ENCODE measurements around the gene SHCBP1L. TPM values are rescaled to one million over a fixed set of nuclear protein-coding genes. Genes with fewer than 3 reads are reported as not detected.

Gene SHCBP1L
- total RNA-seq, 1 donor from 2014 or later: not detected

DNA sequence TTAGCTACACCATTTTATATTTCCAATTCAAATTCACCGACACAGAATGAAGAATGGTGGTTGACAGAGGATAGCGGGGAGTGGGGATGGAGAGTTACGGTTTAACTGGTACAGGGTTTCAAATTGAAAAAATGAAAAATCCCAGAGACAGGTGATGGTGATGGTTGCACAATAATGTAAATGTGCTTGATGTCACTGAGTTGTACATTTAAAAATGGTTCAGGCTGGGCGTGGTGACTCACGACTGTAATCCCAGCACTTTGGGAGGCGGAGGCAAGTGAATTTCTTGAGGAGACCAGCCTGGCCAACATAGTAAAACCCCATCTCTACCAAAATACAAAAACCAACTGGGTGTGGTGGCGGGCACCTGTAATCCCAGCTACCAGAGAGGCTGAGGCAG, 31.2 kb upstream of the SHCBP1L start:
- Mint-ChIP-seq H3K27me3 (ENCODE audit: unreplicated experiment) (no peaks in the 10 kb centered on the region), H3K4me3 (ENCODE audit: unreplicated experiment) (no peak overlapping the region), H3K27ac (ENCODE audit: unreplicated experiment) (no peak overlapping the region), H3K9me3 (ENCODE audit: unreplicated experiment) (no peaks in the 10 kb centered on the region), H3K36me3 (ENCODE audit: unreplicated experiment) (no peaks in the 10 kb centered on the region), H3K4me1 (ENCODE audit: unreplicated experiment) (no peaks in the 10 kb centered on the region)
- TF ChIP-seq, protein P1, sequence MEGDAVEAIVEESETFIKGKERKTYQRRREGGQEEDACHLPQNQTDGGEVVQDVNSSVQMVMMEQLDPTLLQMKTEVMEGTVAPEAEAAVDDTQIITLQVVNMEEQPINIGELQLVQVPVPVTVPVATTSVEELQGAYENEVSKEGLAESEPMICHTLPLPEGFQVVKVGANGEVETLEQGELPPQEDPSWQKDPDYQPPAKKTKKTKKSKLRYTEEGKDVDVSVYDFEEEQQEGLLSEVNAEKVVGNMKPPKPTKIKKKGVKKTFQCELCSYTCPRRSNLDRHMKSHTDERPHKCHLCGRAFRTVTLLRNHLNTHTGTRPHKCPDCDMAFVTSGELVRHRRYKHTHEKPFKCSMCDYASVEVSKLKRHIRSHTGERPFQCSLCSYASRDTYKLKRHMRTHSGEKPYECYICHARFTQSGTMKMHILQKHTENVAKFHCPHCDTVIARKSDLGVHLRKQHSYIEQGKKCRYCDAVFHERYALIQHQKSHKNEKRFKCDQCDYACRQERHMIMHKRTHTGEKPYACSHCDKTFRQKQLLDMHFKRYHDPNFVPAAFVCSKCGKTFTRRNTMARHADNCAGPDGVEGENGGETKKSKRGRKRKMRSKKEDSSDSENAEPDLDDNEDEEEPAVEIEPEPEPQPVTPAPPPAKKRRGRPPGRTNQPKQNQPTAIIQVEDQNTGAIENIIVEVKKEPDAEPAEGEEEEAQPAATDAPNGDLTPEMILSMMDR (IDR thresholded peaks at IDR 0.05): no peak
- no peak for DNase-seq (ENCODE audit: extremely low spot score, unreplicated experiment)

- DNase-seq (ENCODE audit: extremely low spot score, unreplicated experiment): no peak
- Mint-ChIP-seq H3K9me3 (ENCODE audit: unreplicated experiment) (no peaks in the 10 kb centered on the region), H3K27me3 (ENCODE audit: unreplicated experiment) (no peaks in the 10 kb centered on the region), H3K4me3 (ENCODE audit: unreplicated experiment) (no peak overlapping the region), H3K36me3 (ENCODE audit: unreplicated experiment) (no peaks in the 10 kb centered on the region), H3K27ac (ENCODE audit: unreplicated experiment) (no peak overlapping the region), H3K4me1 (ENCODE audit: unreplicated experiment) (no peaks in the 10 kb centered on the region)
- TF ChIP-seq, protein P1 (IDR thresholded peaks at IDR 0.05): no peak
Observed at GRCh38 chr1:182978151-182978853, 25.3 kb upstream of the SHCBP1L start.

- H3K9me3 Mint-ChIP-seq (ENCODE audit: unreplicated experiment): no peaks in the 10 kb centered on the region
- no peak overlapping the region for H3K4me3 Mint-ChIP-seq (ENCODE audit: unreplicated experiment)
- H3K4me1 Mint-ChIP-seq (ENCODE audit: unreplicated experiment): no peaks in the 10 kb centered on the region
- H3K27ac Mint-ChIP-seq (ENCODE audit: unreplicated experiment): no peak overlapping the region
- H3K36me3 Mint-ChIP-seq (ENCODE audit: unreplicated experiment): no peaks in the 10 kb centered on the region
- no peaks in the 10 kb centered on the region for H3K27me3 Mint-ChIP-seq (ENCODE audit: unreplicated experiment)
- no peak for DNase-seq (ENCODE audit: extremely low spot score, unreplicated experiment)
- TF ChIP-seq, protein P1 (IDR thresholded peaks at IDR 0.05): no peak
Observed at GRCh38 chr1:182977480-182977879, 24.5 kb upstream of the SHCBP1L start.

DNA sequence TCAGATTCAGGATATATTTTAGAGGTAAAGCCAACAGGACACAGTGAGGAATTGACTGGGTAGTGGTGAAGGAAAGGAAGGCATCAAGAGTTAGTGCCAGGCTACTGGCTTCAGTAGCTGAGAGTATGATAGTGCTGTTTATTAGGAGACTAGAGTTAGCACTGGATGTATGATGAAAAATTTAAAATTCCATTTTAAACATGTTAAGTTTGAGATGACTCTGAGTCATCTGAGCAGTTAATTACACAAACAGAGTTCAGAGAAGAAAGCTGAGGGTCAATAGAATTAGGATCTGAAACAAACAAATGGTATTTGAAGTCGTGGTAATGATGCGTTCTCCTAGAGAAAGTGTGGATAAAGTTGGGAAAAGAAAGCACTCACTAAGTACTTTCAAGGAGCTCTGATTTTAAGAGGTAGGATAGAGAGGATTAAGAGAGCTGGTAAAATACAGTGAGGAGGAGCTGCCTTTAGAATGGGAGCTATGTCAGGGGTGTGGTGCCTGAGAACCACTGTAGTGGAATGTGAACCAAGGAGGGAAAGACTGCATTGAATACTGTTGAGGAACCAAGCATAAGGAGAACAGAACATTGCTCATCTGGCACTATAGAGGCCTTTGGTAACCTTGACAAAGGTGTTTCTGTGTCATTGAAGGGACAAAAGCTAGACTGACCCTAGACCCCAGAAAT, 21.7 kb upstream of the SHCBP1L start:
- no peak overlapping the region for H3K27ac Mint-ChIP-seq (ENCODE audit: unreplicated experiment)
- H3K36me3 Mint-ChIP-seq (ENCODE audit: unreplicated experiment): no peaks in the 10 kb centered on the region
- no peaks in the 10 kb centered on the region for H3K4me1 Mint-ChIP-seq (ENCODE audit: unreplicated experiment)
- no peak for DNase-seq (ENCODE audit: extremely low spot score, unreplicated experiment)
- TF ChIP-seq, protein P1 (IDR thresholded peaks at IDR 0.05): no peak
- H3K4me3 Mint-ChIP-seq (ENCODE audit: unreplicated experiment): no peak overlapping the region
- no peaks in the 10 kb centered on the region for H3K9me3 Mint-ChIP-seq (ENCODE audit: unreplicated experiment)
- H3K27me3 Mint-ChIP-seq (ENCODE audit: unreplicated experiment): no peaks in the 10 kb centered on the region

- no peak overlapping the region for H3K4me3 Mint-ChIP-seq (ENCODE audit: unreplicated experiment)
- H3K9me3 Mint-ChIP-seq (ENCODE audit: unreplicated experiment): no peaks in the 10 kb centered on the region
- H3K36me3 Mint-ChIP-seq (ENCODE audit: unreplicated experiment): no peaks in the 10 kb centered on the region
- no peaks in the 10 kb centered on the region for H3K27me3 Mint-ChIP-seq (ENCODE audit: unreplicated experiment)
- no peaks in the 10 kb centered on the region for H3K4me1 Mint-ChIP-seq (ENCODE audit: unreplicated experiment)
- TF ChIP-seq, protein P1 (IDR thresholded peaks at IDR 0.05): no peak
- no peak for DNase-seq (ENCODE audit: extremely low spot score, unreplicated experiment)
- H3K27ac Mint-ChIP-seq (ENCODE audit: unreplicated experiment): no peak overlapping the region
Observed at GRCh38 chr1:182972829-182973228, 19.9 kb upstream of the SHCBP1L start.
